Keratinocyte (primary cell): ENCODE data around the gene PGBD4.
A peak's percentile ranks its signal among the peaks of the same experiment; 100 is the strongest.

Experiments
- EZH2 ChIP-seq: IDR thresholded peaks from one replicate; pipeline ENCODE4 v1.6.1; 2012; ENCODE audit warnings: inconsistent platforms, mild to moderate bottlenecking, low read length, moderate library complexity
- TF ChIP-seq, protein P1 (sequence below), 3 experiments: IDR thresholded peaks in 1 of 3; conservative IDR thresholded peaks in 1 of 3; optimal IDR thresholded peaks in 1 of 3; 2 replicates in 2 of 3; 3 replicates in 1 of 3; pipeline versions ENCODE3 to v1.5.1; 2011; ENCODE audit warnings: low read length in 3 of 3, mild to moderate bottlenecking in 3 of 3, moderate library complexity in 2 of 3, control low read depth in 1 of 3, inconsistent platforms in 1 of 3; ENCODE audit not compliant: insufficient read depth in 2 of 3; ENCODE audit errors: extremely low read depth in 1 of 3

DNA sequence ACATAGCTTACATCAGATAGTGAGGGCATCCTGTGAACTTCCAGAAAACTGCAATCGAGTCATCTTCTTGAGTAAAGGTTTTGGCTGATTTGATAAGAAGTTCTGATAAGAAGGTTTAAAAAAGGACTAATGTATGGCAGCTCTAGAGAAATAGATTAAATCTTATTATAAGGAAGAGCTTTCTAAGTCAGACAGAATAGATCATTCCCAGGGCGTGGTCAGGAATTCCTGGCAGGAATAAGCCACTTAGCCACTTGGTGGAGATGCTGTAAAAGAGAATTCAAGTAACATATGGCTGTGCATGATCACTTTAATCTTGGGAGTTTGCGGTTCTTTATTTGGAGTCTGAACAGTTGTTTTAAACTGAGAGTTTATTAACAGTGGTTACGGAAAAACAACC is 17.4 kb downstream of the PGBD4 start:
- TF ChIP-seq, protein P1, sequence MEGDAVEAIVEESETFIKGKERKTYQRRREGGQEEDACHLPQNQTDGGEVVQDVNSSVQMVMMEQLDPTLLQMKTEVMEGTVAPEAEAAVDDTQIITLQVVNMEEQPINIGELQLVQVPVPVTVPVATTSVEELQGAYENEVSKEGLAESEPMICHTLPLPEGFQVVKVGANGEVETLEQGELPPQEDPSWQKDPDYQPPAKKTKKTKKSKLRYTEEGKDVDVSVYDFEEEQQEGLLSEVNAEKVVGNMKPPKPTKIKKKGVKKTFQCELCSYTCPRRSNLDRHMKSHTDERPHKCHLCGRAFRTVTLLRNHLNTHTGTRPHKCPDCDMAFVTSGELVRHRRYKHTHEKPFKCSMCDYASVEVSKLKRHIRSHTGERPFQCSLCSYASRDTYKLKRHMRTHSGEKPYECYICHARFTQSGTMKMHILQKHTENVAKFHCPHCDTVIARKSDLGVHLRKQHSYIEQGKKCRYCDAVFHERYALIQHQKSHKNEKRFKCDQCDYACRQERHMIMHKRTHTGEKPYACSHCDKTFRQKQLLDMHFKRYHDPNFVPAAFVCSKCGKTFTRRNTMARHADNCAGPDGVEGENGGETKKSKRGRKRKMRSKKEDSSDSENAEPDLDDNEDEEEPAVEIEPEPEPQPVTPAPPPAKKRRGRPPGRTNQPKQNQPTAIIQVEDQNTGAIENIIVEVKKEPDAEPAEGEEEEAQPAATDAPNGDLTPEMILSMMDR (optimal IDR thresholded peaks at IDR 0.05 in 1 of 3, IDR thresholded peaks at IDR 0.05 in 1 of 3, conservative IDR thresholded peaks at IDR 0.05 in 1 of 3; ENCODE audit: extremely low read depth in 1 of 3, insufficient read depth in 2 of 3, low read length in 3 of 3): peak in 1 of 3 experiments; percentile 18
- TF ChIP-seq EZH2: no peak
